Left renal cortex interstitium (tissue), 4 donors: ENCODE data around the gene SQOR. TPM values are rescaled to one million over a fixed set of nuclear protein-coding genes. Genes with fewer than 3 reads are reported as not detected.

Experiments
- DNase-seq, 4 donors: peaks; one replicate each; pipeline ENCODE4 v3.0.0-alpha.2; 2013; ENCODE audit warnings: low read depth in 4 of 4, low spot score in 2 of 4, missing footprints in 1 of 4
- polyA plus RNA-seq, 4 donors: library from polyadenylated mRNA; unstranded; fragments of 120-200 nt; gene quantifications; one replicate each; pipeline ENCODE4 v1.2.1, GENCODE V29; 2013; ENCODE audit not compliant: insufficient read length in 4 of 4

The SQOR gene
- polyA plus RNA-seq, 4 donors = 21.4 to 25.6 (median 23.9) TPM

GRCh38 chr15:45657254-45657653, 22.4 kb downstream of the SQOR start:
- no peak for DNase-seq

GRCh38 chr15:45657764-45658545, 23.1 kb downstream of the SQOR start:
- DNase-seq = no peak

GRCh38 chr15:45660231-45660979, 25.6 kb downstream of the SQOR start:
- DNase-seq = no peak

- no peak for DNase-seq
Measured at GRCh38 chr15:45662375-45662774, 27.5 kb downstream of the SQOR start.

GRCh38 chr15:45664451-45664850, 29.6 kb downstream of the SQOR start:
- no peak for DNase-seq

GRCh38 chr15:45665261-45665660, 30.4 kb downstream of the SQOR start:
- no peak for DNase-seq

- DNase-seq = no peak
Measured at GRCh38 chr15:45666119-45666875, 31.5 kb downstream of the SQOR start.

- no peak for DNase-seq
Measured at GRCh38 chr15:45667002-45667401, 32.2 kb downstream of the SQOR start.

- DNase-seq = no peak
Measured at GRCh38 chr15:45668386-45668785, 33.6 kb downstream of the SQOR start.

- no peak for DNase-seq
Measured at GRCh38 chr15:45669422-45669821, 34.6 kb downstream of the SQOR start.

GRCh38 chr15:45670091-45670490, 35.3 kb downstream of the SQOR start:
- peak in 2 of 4 donors; percentile 29 to 31 for DNase-seq

DNA sequence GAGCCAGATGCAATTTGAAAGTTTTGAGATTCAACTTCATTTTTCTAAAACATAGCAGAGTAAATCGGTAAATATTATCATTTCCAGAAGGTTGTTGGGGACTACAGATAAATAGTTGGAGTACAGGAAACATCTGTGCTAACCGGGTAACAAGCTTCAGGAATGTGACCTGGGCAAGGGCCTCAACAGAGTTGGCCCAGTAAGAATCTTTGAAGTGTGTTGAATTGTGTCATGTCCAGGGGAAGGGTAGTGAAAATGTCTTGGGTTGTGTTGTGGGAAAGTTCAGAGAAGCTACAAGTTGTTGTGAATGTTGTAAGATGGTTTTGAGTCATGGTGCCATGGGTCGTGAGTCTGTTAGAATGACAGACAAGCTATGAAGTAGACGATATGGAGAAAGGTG, 35.7 kb downstream of the SQOR start:
- no peak for DNase-seq

- no peak for DNase-seq
Measured at GRCh38 chr15:45674677-45675076, 39.8 kb downstream of the SQOR start.

- no peak for DNase-seq
Measured at GRCh38 chr15:45677797-45678196, 43.0 kb downstream of the SQOR start.

DNA sequence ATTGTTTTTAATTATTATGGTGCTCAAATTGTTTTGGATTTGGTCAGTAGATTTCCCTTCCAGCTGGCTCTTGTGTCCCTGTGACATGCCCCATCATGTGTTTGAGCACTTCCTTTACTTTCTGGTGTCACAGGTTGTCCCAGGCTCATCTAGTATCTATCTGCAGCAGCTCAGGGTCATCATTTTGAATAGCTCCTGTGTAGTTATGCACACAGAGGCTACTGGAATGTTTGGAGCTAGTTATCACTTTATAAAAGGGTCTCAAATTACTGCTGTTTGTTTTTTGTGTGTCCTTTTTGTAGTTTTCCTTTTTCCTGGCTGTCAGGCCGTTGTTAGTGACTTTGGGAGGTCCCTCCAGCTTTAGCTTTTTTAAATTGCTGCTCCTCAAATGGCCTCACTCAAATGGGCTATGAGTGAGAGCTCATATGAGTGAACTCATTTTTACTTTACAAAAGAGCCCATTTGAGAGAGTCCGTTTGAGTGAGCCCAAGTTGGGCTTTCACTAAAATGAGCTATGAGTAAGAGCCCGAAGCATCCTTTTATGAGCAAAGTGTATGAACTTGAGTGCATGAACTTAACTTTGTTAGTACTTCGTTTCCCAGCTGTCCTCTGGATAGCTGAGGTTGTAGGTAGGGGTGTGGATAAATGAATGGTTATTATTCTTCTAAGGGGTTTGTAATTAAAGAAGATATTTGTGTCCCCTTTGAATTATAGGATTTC, 43.8 kb downstream of the SQOR start:
- no peak for DNase-seq

- DNase-seq = no peak
Measured at GRCh38 chr15:45684533-45684932, 49.7 kb downstream of the SQOR start.

DNA sequence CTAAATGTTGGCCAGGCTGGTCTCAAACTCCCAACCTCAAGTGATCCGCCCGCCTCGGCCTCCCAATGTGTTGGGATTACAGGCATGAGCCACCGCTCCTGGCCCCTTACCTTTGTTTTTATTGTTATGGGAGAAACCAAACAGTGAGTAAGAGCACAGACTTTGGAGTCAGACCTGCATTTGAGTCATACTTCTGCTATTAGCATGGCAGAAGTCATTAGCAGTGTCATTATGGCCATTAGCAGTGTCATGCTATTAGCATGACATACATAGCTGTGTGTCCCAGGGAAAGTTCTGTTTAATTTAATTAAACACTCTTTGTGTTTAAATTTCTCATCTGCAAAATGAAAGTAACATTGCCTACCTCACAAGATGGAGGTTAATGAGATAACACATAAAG, 54.8 kb downstream of the SQOR start:
- DNase-seq = no peak

- DNase-seq = no peak
Measured at GRCh38 chr15:45690581-45691260, 55.9 kb downstream of the SQOR start.

GRCh38 chr15:45701108-45701507, 66.3 kb downstream of the SQOR start:
- no peak for DNase-seq

DNA sequence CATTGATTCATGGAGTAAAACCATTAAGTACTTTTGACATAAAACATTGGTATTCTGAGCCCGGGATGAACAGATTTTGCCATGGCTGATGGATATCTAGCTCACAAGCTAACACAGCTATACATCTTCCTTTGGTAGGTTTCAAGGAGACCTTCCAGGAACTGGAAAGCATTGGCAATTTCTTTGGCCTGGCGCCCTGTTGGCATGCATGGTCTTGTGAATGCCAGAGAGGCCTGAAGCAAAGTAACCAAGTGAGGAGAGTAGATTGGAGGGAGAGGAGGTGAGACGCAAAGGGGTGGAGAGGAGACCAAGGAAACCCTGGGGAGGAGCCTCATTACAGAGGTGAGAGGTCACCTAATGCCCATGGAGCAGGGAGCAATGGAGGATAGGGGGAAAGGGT, 67.2 kb downstream of the SQOR start:
- DNase-seq = no peak
